Peyer's patch (tissue), 4 donors: ENCODE results near the gene DDX39B. TPM values are rescaled to one million over a fixed set of nuclear protein-coding genes. Genes with fewer than 3 reads are reported as not detected.

Source experiments
- DNase-seq, 3 donors: peaks; one replicate each; pipeline ENCODE4 v3.0.0-alpha.2; 2017 to 2019
- H3K27ac ChIP-seq, 4 donors: fragments of 200-600 bp; sonication (generic); one replicate each; pipeline ENCODE4 v1.5.1; 2016 to 2019
- H3K27me3 ChIP-seq, 2 donors: fragments of 200-600 bp; sonication (generic); one replicate each; pipeline ENCODE4 v1.5.1; 2019
- H3K36me3 ChIP-seq, 3 donors: fragments of 200-600 bp; sonication (generic); one replicate each; pipeline ENCODE4 v1.5.1; 2016 to 2019
- H3K4me1 ChIP-seq, 4 donors: fragments of 200-600 bp; sonication (generic); one replicate each; pipeline ENCODE4 v1.5.1; 2016 to 2019
- H3K4me3 ChIP-seq, 4 donors: fragments of 200-600 bp; sonication (generic); 1 replicate in 3 of 4; 2 replicates in 1 of 4; pipeline ENCODE4 v1.5.1; 2016 to 2019; ENCODE audit warnings: mild to moderate bottlenecking in 1 of 4
- H3K9me3 ChIP-seq, 4 donors: fragments of 200-600 bp; sonication (generic); one replicate each; pipeline ENCODE4 v1.5.1; 2016 to 2019; ENCODE audit warnings: mild to moderate bottlenecking in 1 of 4
- CTCF ChIP-seq, 6 experiments: fragments of 450-650 bp in 4 of 6; fragments of 200-600 bp in 2 of 6; sonication (generic) in 1 of 6; IDR thresholded peaks; one replicate each; pipeline ENCODE4 v1.5.1; 2017 to 2019; ENCODE audit warnings: antibody characterized with exemption in 6 of 6, mild to moderate bottlenecking in 3 of 6, moderate library complexity in 1 of 6
- POLR2A ChIP-seq, 2 donors: fragments of 450-650 bp; IDR thresholded peaks; one replicate each; pipeline ENCODE4 v1.5.1; 2017; ENCODE audit warnings: antibody characterized with exemption in 2 of 2, mild to moderate bottlenecking in 2 of 2, moderate library complexity in 2 of 2
- total RNA-seq, 4 donors: library from RNA; depleted of rRNA; stranded (reverse); fragments of >200 nt; gene quantifications; one replicate each; pipeline ENCODE4 v1.1.0, GENCODE V29; 2016

The DDX39B gene
- total RNA-seq, 4 donors from 2014 or later: 161 to 1,087 (median 280) TPM

GRCh38 chr6:31586008-31586407 lies 44.2 kb upstream of the DDX39B start, which contains the start of gene LST1:
Gene LST1 (plus strand): TSS chr6:31586277. CDS start chr6:31587300, 1,023 bp downstream.
- peak within 1 kb of the TSS; percentile 19 to 93 (median 54) for H3K27ac ChIP-seq
- no peaks in the 10 kb centered on the region for H3K36me3 ChIP-seq
- no peak for TF ChIP-seq POLR2A (IDR thresholded peaks at IDR 0.05)
- TF ChIP-seq CTCF (IDR thresholded peaks at IDR 0.05): no peak
- peak within 1 kb of the TSS in 1 of 4 donors; percentile 12 for H3K4me3 ChIP-seq
- no peak for DNase-seq
- H3K9me3 ChIP-seq: no peaks in the 10 kb centered on the region
- H3K4me1 ChIP-seq: peaks cover 0 to 33% (median 19%) of the 10 kb centered on the region in 4 donors
- H3K27me3 ChIP-seq: no peaks in the 10 kb centered on the region

- no peak overlapping the region for H3K4me3 ChIP-seq
- peaks cover 0 to 33% (median 19%) of the 10 kb centered on the region in 4 donors for H3K4me1 ChIP-seq
- DNase-seq: peak in 1 of 3 donors; percentile 63
- TF ChIP-seq POLR2A (IDR thresholded peaks at IDR 0.05): no peak
- peak in 5 of 6 experiments; percentile 11 to 43 (median 32) for TF ChIP-seq CTCF (IDR thresholded peaks at IDR 0.05)
- no peaks in the 10 kb centered on the region for H3K9me3 ChIP-seq
- no peaks in the 10 kb centered on the region for H3K36me3 ChIP-seq
- peak overlapping the region; percentile 19 to 93 (median 54) for H3K27ac ChIP-seq
- H3K27me3 ChIP-seq: no peaks in the 10 kb centered on the region
Measured at GRCh38 chr6:31585491-31585890, 43.7 kb upstream of the DDX39B start.

- Histone ChIP-seq H3K9me3 (no peaks in the 10 kb centered on the region), H3K27me3 (no peaks in the 10 kb centered on the region), H3K4me1 (peaks cover 0 to 31% (median 18%) of the 10 kb centered on the region in 4 donors), H3K27ac (peak within 1 kb of the TSS; percentile 76 to 93 (median 86)), H3K36me3 (no peaks in the 10 kb centered on the region), H3K4me3 (peak within 1 kb of the TSS; percentile 68 to 78 (median 70))
- DNase-seq: peak in 2 of 3 donors; percentile 87 to 88
- TF ChIP-seq POLR2A (IDR thresholded peaks at IDR 0.05) (no peak), CTCF (IDR thresholded peaks at IDR 0.05) (no peak)
Measured at GRCh38 chr6:31582230-31582643, 40.4 kb upstream of the DDX39B start, which contains the start of gene LTB. Gene LTB (minus strand): TSS chr6:31582424. CDS start chr6:31582417, 7 bp downstream.

- DNase-seq: peak in 1 of 3 donors; percentile 68
- H3K27ac ChIP-seq: peak overlapping the region; percentile 76 to 93 (median 86)
- peak overlapping the region; percentile 68 to 78 (median 70) for H3K4me3 ChIP-seq
- H3K9me3 ChIP-seq: no peaks in the 10 kb centered on the region
- peaks cover 0 to 28% (median 15%) of the 10 kb centered on the region in 4 donors for H3K4me1 ChIP-seq
- peak in 1 of 6 experiments; percentile 8 for TF ChIP-seq CTCF (IDR thresholded peaks at IDR 0.05)
- no peak for TF ChIP-seq POLR2A (IDR thresholded peaks at IDR 0.05)
- no peaks in the 10 kb centered on the region for H3K27me3 ChIP-seq
- H3K36me3 ChIP-seq: no peaks in the 10 kb centered on the region
Measured at GRCh38 chr6:31581434-31582229, 39.8 kb upstream of the DDX39B start.

- no peaks in the 10 kb centered on the region for H3K9me3 ChIP-seq
- H3K4me3 ChIP-seq: peak overlapping the region; percentile 68 to 78 (median 70)
- peak; percentile 93 to 99 (median 96) for TF ChIP-seq CTCF (IDR thresholded peaks at IDR 0.05)
- no peak for TF ChIP-seq POLR2A (IDR thresholded peaks at IDR 0.05)
- H3K27me3 ChIP-seq: no peaks in the 10 kb centered on the region
- DNase-seq: peak; percentile 88 to 96 (median 90)
- H3K27ac ChIP-seq: peak overlapping the region; percentile 76 to 93 (median 86)
- no peaks in the 10 kb centered on the region for H3K36me3 ChIP-seq
- peaks cover 0 to 21% (median 12%) of the 10 kb centered on the region in 4 donors for H3K4me1 ChIP-seq
Measured at GRCh38 chr6:31580807-31581433, 39.1 kb upstream of the DDX39B start.
